Uterus (tissue), 2 donors: ENCODE data around the gene CXCR6.

ENCODE experiments used
- CTCF ChIP-seq, 4 experiments: fragments of 200-600 bp in 2 of 4; fragments of 450-650 bp in 2 of 4; sonication (generic) in 2 of 4; IDR thresholded peaks; one replicate each; pipeline ENCODE4 v1.5.1; 2016 to 2019; ENCODE audit warnings: antibody characterized with exemption in 4 of 4, mild to moderate bottlenecking in 2 of 4, moderate library complexity in 1 of 4
- POLR2A ChIP-seq, 2 donors: fragments of 450-650 bp; IDR thresholded peaks; one replicate each; pipeline ENCODE4 v1.6.1; 2016; ENCODE audit warnings: antibody characterized with exemption in 2 of 2, mild to moderate bottlenecking in 1 of 2, moderate library complexity in 1 of 2

DNA sequence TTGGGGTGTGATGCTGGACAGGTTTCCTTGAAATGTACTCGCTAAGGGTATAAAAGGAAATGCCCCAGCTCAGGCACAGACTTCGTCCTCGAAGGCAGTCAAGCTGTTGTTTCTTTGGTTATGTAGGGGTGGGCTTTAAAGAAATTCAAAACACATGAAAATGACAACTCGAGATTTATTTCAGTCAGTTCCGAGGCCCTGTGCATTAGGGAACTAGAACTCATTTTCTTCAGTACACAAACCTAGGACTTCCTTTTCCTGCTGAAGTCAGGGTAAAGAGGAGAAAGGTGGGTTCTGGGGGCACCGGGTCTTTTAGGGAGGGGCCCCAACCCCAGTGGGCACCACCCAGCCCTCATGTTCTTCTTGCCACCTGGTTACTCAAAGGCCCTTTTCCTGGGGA lies 49.2 kb upstream of the CXCR6 start:
- TF ChIP-seq CTCF (IDR thresholded peaks at IDR 0.05) (no peak), POLR2A (IDR thresholded peaks at IDR 0.05) (no peak)
